ENCODE results near the gene AGFG2.

DNA sequence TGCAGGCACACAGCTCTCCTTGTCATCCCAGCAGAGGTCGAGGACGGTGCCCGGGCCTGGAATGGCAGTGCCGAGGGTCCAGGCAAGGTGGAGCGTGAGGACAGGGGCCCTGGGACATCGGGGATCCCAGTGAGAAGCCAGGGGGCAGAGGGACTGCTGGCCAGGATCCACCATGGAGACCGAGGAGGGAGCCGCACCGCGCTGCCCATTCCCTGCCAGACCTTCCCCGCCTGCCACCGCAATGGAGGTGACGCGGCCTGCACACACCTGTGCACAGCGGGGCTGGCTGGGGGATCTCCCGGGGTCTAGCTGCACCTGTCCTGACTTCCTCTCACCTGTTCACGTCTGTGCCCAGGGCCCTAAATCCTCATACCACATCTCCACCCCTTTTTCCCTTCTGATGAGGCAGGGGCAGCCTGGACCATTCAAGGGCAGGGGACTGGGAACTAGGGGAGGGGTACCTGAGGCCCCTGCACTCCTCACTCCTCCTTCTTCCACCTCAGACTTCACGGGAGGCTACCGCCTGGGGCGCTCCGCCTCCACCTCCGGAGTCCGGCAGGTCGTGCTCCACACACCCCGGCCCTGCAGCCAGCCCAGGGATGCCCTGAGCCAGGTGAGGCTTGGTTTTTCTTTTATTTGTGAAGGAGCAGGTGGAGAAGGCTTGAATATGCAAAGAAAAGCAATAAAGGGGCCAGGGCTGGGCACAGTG is 48.4 kb upstream of the AGFG2 start:
- TF ChIP-seq, protein P1, sequence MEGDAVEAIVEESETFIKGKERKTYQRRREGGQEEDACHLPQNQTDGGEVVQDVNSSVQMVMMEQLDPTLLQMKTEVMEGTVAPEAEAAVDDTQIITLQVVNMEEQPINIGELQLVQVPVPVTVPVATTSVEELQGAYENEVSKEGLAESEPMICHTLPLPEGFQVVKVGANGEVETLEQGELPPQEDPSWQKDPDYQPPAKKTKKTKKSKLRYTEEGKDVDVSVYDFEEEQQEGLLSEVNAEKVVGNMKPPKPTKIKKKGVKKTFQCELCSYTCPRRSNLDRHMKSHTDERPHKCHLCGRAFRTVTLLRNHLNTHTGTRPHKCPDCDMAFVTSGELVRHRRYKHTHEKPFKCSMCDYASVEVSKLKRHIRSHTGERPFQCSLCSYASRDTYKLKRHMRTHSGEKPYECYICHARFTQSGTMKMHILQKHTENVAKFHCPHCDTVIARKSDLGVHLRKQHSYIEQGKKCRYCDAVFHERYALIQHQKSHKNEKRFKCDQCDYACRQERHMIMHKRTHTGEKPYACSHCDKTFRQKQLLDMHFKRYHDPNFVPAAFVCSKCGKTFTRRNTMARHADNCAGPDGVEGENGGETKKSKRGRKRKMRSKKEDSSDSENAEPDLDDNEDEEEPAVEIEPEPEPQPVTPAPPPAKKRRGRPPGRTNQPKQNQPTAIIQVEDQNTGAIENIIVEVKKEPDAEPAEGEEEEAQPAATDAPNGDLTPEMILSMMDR (conservative IDR thresholded peaks at IDR 0.05; ENCODE audit: low read depth, low read length): no peak
- TF ChIP-seq RAD21 (IDR thresholded peaks at IDR 0.05; ENCODE audit: low read length): no peak
- TF ChIP-seq POLR2A (IDR thresholded peaks at IDR 0.05; ENCODE audit: low read depth, low read length): no peak
- TF ChIP-seq MAFK (IDR thresholded peaks at IDR 0.05; ENCODE audit: low read depth, low read length): no peak
- TF ChIP-seq MXI1 (IDR thresholded peaks at IDR 0.05; ENCODE audit: borderline replicate concordance, low read depth, low read length): no peak
- TF ChIP-seq, protein P2, sequence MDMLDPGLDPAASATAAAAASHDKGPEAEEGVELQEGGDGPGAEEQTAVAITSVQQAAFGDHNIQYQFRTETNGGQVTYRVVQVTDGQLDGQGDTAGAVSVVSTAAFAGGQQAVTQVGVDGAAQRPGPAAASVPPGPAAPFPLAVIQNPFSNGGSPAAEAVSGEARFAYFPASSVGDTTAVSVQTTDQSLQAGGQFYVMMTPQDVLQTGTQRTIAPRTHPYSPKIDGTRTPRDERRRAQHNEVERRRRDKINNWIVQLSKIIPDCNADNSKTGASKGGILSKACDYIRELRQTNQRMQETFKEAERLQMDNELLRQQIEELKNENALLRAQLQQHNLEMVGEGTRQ (IDR thresholded peaks at IDR 0.05; ENCODE audit: low read depth, low read length): no peak
- TF ChIP-seq CEBPB (IDR thresholded peaks at IDR 0.05; ENCODE audit: low read depth, low read length): no peak
- TF ChIP-seq, protein P3, sequence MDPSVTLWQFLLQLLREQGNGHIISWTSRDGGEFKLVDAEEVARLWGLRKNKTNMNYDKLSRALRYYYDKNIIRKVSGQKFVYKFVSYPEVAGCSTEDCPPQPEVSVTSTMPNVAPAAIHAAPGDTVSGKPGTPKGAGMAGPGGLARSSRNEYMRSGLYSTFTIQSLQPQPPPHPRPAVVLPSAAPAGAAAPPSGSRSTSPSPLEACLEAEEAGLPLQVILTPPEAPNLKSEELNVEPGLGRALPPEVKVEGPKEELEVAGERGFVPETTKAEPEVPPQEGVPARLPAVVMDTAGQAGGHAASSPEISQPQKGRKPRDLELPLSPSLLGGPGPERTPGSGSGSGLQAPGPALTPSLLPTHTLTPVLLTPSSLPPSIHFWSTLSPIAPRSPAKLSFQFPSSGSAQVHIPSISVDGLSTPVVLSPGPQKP (IDR thresholded peaks at IDR 0.05; ENCODE audit: borderline replicate concordance, low read depth, low read length): no peak
- no peak for TF ChIP-seq CHD1 (IDR thresholded peaks at IDR 0.05; ENCODE audit: low read depth, low read length)
- no peak for TF ChIP-seq BHLHE40 (IDR thresholded peaks at IDR 0.05; ENCODE audit: low read depth, low read length)
- TF ChIP-seq SMC3 (IDR thresholded peaks at IDR 0.05; ENCODE audit: low read depth, low read length): no peak
- TF ChIP-seq RCOR1 (IDR thresholded peaks at IDR 0.05; ENCODE audit: insufficient replicate concordance, low read length): no peak
- TF ChIP-seq FOS (IDR thresholded peaks at IDR 0.05; ENCODE audit: low read depth, low read length): no peak
- no peak for TF ChIP-seq RFX5 (IDR thresholded peaks at IDR 0.05; ENCODE audit: low read depth, low read length)
